DND-41 (cell line): ENCODE data around the gene SLC26A2.

Source experiments
- ATAC-seq: fragments of 200-7000 bp; cut with Tn5 transposase; 3 replicates; pipeline ENCODE4 v1.9.1; 2021; ENCODE audit warnings: low read depth; ENCODE audit not compliant: insufficient read depth
- DNase-seq: peaks from one replicate; pipeline ENCODE4 v3.0.0-alpha.2; 2020
- H2AFZ ChIP-seq: 2 replicates; pipeline ENCODE4 v1.6.0; 2012; ENCODE audit warnings: low read depth, low read length
- H3K27ac ChIP-seq: 2 replicates; pipeline ENCODE4 v1.5.1; 2012; ENCODE audit warnings: low read length, inconsistent platforms
- H3K27me3 ChIP-seq: fragments of 200-600 bp; sonication (generic); 2 replicates; pipeline ENCODE4 v1.6.0; 2012; ENCODE audit warnings: low read length, mild to moderate bottlenecking, inconsistent platforms; ENCODE audit not compliant: insufficient read depth, poor library complexity
- H3K36me3 ChIP-seq: 2 replicates; pipeline ENCODE4 v1.5.1; 2012; ENCODE audit warnings: low read length, inconsistent platforms; ENCODE audit not compliant: insufficient read depth
- H3K4me1 ChIP-seq: 2 replicates; pipeline ENCODE4 v1.5.1; 2012; ENCODE audit warnings: mild to moderate bottlenecking, low read length; ENCODE audit not compliant: insufficient read depth
- H3K4me2 ChIP-seq: 2 replicates; pipeline ENCODE4 v1.6.0; 2012; ENCODE audit warnings: mild to moderate bottlenecking, moderate library complexity, low read length, inconsistent platforms; ENCODE audit not compliant: insufficient read depth
- H3K4me3 ChIP-seq, 2 experiments: fragments of 200-600 bp in 1 of 2; shearing (Covaris generic) in 1 of 2; 2 replicates each; pipeline ENCODE4 v1.5.1; 2012 to 2016; ENCODE audit warnings: inconsistent platforms in 2 of 2, low read length in 2 of 2, mild to moderate bottlenecking in 2 of 2, low read depth in 1 of 2, moderate library complexity in 1 of 2
- H3K79me2 ChIP-seq: 2 replicates; pipeline ENCODE4 v1.6.0; 2012; ENCODE audit warnings: low read length, inconsistent platforms; ENCODE audit not compliant: insufficient read depth
- H3K9ac ChIP-seq: 2 replicates; pipeline ENCODE4 v1.6.0; 2012; ENCODE audit warnings: low read depth, mild to moderate bottlenecking, inconsistent platforms, low read length, moderate library complexity
- H3K9me3 ChIP-seq: 2 replicates; pipeline ENCODE4 v1.5.1; 2012; ENCODE audit warnings: low read length, moderate library complexity, mild to moderate bottlenecking, inconsistent platforms; ENCODE audit not compliant: insufficient read depth, severe bottlenecking
- H4K20me1 ChIP-seq: 2 replicates; pipeline ENCODE4 v1.6.0; 2012; ENCODE audit warnings: low read length; ENCODE audit not compliant: insufficient read depth
- CTCF ChIP-seq: IDR thresholded peaks from 2 replicates; pipeline ENCODE4 v1.5.1; 2012; ENCODE audit warnings: borderline replicate concordance, low read length, moderate library complexity, mild to moderate bottlenecking; ENCODE audit not compliant: poor library complexity, severe bottlenecking; ENCODE audit errors: extremely low read depth
- EZH2 ChIP-seq: IDR thresholded peaks from 3 replicates; pipeline ENCODE4 v1.6.1; 2012; ENCODE audit warnings: borderline replicate concordance, low read depth, mild to moderate bottlenecking, moderate library complexity, low read length, inconsistent platforms; ENCODE audit not compliant: severe bottlenecking

SLC26A2 gene

GRCh38 chr5:149932445-149933350 is 27.9 kb upstream of the SLC26A2 start:
- Histone ChIP-seq H3K4me2 (no peak overlapping the region), H3K36me3 (no peaks in the 10 kb centered on the region), H3K27ac (no peak overlapping the region), H3K27me3 (peaks cover 12% of the 10 kb centered on the region), H3K79me2 (no peaks in the 10 kb centered on the region), H3K9me3 (no peaks in the 10 kb centered on the region), H3K4me3 (no peak overlapping the region), H3K9ac (no peak overlapping the region), H4K20me1 (no peaks in the 10 kb centered on the region), H3K4me1 (no peaks in the 10 kb centered on the region), H2AFZ (no peak overlapping the region)
- no peak for ATAC-seq
- no peak for DNase-seq
- TF ChIP-seq CTCF: no peak
- TF ChIP-seq EZH2: no peak

GRCh38 chr5:149935431-149935901 is 25.1 kb upstream of the SLC26A2 start:
- Histone ChIP-seq H3K4me2 (no peak overlapping the region), H3K9ac (no peak overlapping the region), H3K36me3 (no peaks in the 10 kb centered on the region), H3K4me3 (no peak overlapping the region), H3K4me1 (no peaks in the 10 kb centered on the region), H3K27ac (no peak overlapping the region), H2AFZ (no peak overlapping the region), H3K79me2 (no peaks in the 10 kb centered on the region), H3K9me3 (no peaks in the 10 kb centered on the region), H3K27me3 (peaks cover 13% of the 10 kb centered on the region), H4K20me1 (no peaks in the 10 kb centered on the region)
- ATAC-seq (no peak), DNase-seq (no peak)
- TF ChIP-seq CTCF (no peak), EZH2 (no peak)

GRCh38 chr5:149936044-149936699 is 24.4 kb upstream of the SLC26A2 start:
- no peak overlapping the region for H3K27ac ChIP-seq
- H3K36me3 ChIP-seq: no peaks in the 10 kb centered on the region
- no peaks in the 10 kb centered on the region for H3K9me3 ChIP-seq
- ATAC-seq (no peak), DNase-seq (no peak)
- H3K4me2 ChIP-seq: no peak overlapping the region
- no peak overlapping the region for H3K4me3 ChIP-seq
- H2AFZ ChIP-seq: no peak overlapping the region
- H3K79me2 ChIP-seq: no peaks in the 10 kb centered on the region
- H4K20me1 ChIP-seq: no peaks in the 10 kb centered on the region
- no peak for TF ChIP-seq EZH2
- no peak for TF ChIP-seq CTCF
- H3K4me1 ChIP-seq: no peaks in the 10 kb centered on the region
- peaks cover 7% of the 10 kb centered on the region for H3K27me3 ChIP-seq
- H3K9ac ChIP-seq: no peak overlapping the region
